ENCODE results near the gene DUSP9. TPM values are rescaled to one million over a fixed set of nuclear protein-coding genes. Genes with fewer than 3 reads are reported as not detected.

The DUSP9 gene
- total RNA-seq, 4 donors from 2014 or later: not detected

GRCh38 chrX:153650959-153651358, 4.0 kb downstream of the DUSP9 start:
- intact Hi-C loops (cut with DNase I): no loop called here
- 92 to 96% methylated on average over 3 to 12 of the region's 13 CpGs for WGBS, 2 donors

GRCh38 chrX:153651540-153652079, 4.6 kb downstream of the DUSP9 start:
- no peak for DNase-seq
- H3K27me3 ChIP-seq: peaks cover 2% of the 10 kb centered on the region
- intact Hi-C loops (cut with DNase I): no loop called here
- H3K9me3 ChIP-seq: no peaks in the 10 kb centered on the region
- peaks cover 0 to 10% of the 10 kb centered on the region in 2 donors for H3K4me1 ChIP-seq
- 13 to 83% methylated on average over 1 to 7 of the region's 9 CpGs for WGBS, 2 donors
- H3K27ac ChIP-seq: no peak overlapping the region
- TF ChIP-seq CTCF (IDR thresholded peaks at IDR 0.05) (no peak), POLR2A (IDR thresholded peaks at IDR 0.05) (no peak)
- no peak overlapping the region for H3K4me3 ChIP-seq (replicated peaks in 1 of 3)
- no peaks in the 10 kb centered on the region for H3K36me3 ChIP-seq

More at GRCh38 chrX:153650959-153651358, 4.0 kb downstream of the DUSP9 start:
- no peak for DNase-seq
- H3K4me3 ChIP-seq (replicated peaks in 1 of 3): no peak overlapping the region
- peaks cover 0 to 10% of the 10 kb centered on the region in 2 donors for H3K4me1 ChIP-seq
- no peak overlapping the region for H3K27ac ChIP-seq
- TF ChIP-seq POLR2A (IDR thresholded peaks at IDR 0.05): no peak
- no peak for TF ChIP-seq CTCF (IDR thresholded peaks at IDR 0.05)
- H3K9me3 ChIP-seq: no peaks in the 10 kb centered on the region
- peaks cover 9% of the 10 kb centered on the region for H3K27me3 ChIP-seq
- no peaks in the 10 kb centered on the region for H3K36me3 ChIP-seq

- no peak overlapping the region for H3K4me3 ChIP-seq (replicated peaks in 1 of 3)
- no peaks in the 10 kb centered on the region for H3K36me3 ChIP-seq
- intact Hi-C loops (cut with DNase I): no loop called here
- no peaks in the 10 kb centered on the region for H3K4me1 ChIP-seq
- H3K9me3 ChIP-seq: no peaks in the 10 kb centered on the region
- no peak overlapping the region for H3K27ac ChIP-seq
- TF ChIP-seq POLR2A (IDR thresholded peaks at IDR 0.05) (no peak), CTCF (IDR thresholded peaks at IDR 0.05) (no peak)
- H3K27me3 ChIP-seq: no peaks in the 10 kb centered on the region
- 94 to 97% methylated on average over 2 of the region's 2 CpGs for WGBS, 2 donors
- DNase-seq: no peak
Measured at GRCh38 chrX:153653556-153653955, 6.6 kb downstream of the DUSP9 start.

- no peaks in the 10 kb centered on the region for H3K9me3 ChIP-seq
- no peak for DNase-seq
- no peaks in the 10 kb centered on the region for H3K4me1 ChIP-seq
- TF ChIP-seq CTCF (IDR thresholded peaks at IDR 0.05): no peak
- no peak for TF ChIP-seq POLR2A (IDR thresholded peaks at IDR 0.05)
- 88 to 91% methylated on average over 2 to 7 of the region's 9 CpGs for WGBS, 2 donors
- no peaks in the 10 kb centered on the region for H3K27me3 ChIP-seq
- H3K4me3 ChIP-seq (replicated peaks in 1 of 3): no peak overlapping the region
- no peaks in the 10 kb centered on the region for H3K36me3 ChIP-seq
- H3K27ac ChIP-seq: no peak overlapping the region
- intact Hi-C loops (cut with DNase I): no loop called here
Measured at GRCh38 chrX:153657161-153657560, 10.2 kb downstream of the DUSP9 start.

GRCh38 chrX:153659268-153659667, 12.3 kb downstream of the DUSP9 start:
- 91 to 92% methylated on average over 3 of the region's 3 CpGs for WGBS, 2 donors
- intact Hi-C loops (cut with DNase I): no loop called here
- DNase-seq: no peak
- Histone ChIP-seq H3K4me3 (replicated peaks in 1 of 3) (no peak overlapping the region), H3K9me3 (no peaks in the 10 kb centered on the region), H3K4me1 (no peaks in the 10 kb centered on the region), H3K27me3 (no peaks in the 10 kb centered on the region), H3K36me3 (no peaks in the 10 kb centered on the region), H3K27ac (no peak overlapping the region)
- TF ChIP-seq POLR2A (IDR thresholded peaks at IDR 0.05): no peak
- TF ChIP-seq CTCF (IDR thresholded peaks at IDR 0.05): no peak

All from thyroid gland (tissue), 4 donors.